GM19240 (cell line): ENCODE measurements around the gene KIAA0586.
"Not testable (repeated sequence)": the region's sequence is repeated elsewhere in the genome, so short reads cannot be mapped to it uniquely, and the experiment has no call there.

Experiments
- DNase-seq: peaks from one replicate; pipeline ENCODE4 v3.0.0; 2011; ENCODE audit warnings: low spot score; ENCODE audit not compliant: insufficient read length

Gene KIAA0586

GRCh38 chr14:58427281-58428117 lies at the start of gene KIAA0586, which contains the start of gene TIMM9:
Gene KIAA0586 (plus strand): TSS chr14:58427719. CDS start chr14:58428265, 546 bp downstream.
Gene TIMM9 (minus strand): TSS chr14:58427531. CDS start chr14:58411945, 15,586 bp downstream.
- peak; percentile 69 for DNase-seq

- no peak for DNase-seq
Observed at GRCh38 chr14:58390830-58391229, 36.7 kb upstream of the KIAA0586 start.

GRCh38 chr14:58395562-58395811 lies 32.0 kb upstream of the KIAA0586 start:
- no peak for DNase-seq

- peak; percentile 88 for DNase-seq
Observed at GRCh38 chr14:58395812-58396788, 31.4 kb upstream of the KIAA0586 start, which contains the start of gene TOMM20L. Gene TOMM20L (plus strand): TSS chr14:58395930. CDS start chr14:58395958, 28 bp downstream.

GRCh38 chr14:58397156-58397555 lies 30.4 kb upstream of the KIAA0586 start:
- DNase-seq = no peak

- no peak for DNase-seq
Observed at GRCh38 chr14:58398495-58398894, 29.0 kb upstream of the KIAA0586 start.

GRCh38 chr14:58398895-58399294 lies 28.6 kb upstream of the KIAA0586 start:
- DNase-seq = no peak

GRCh38 chr14:58401587-58401986 lies 25.9 kb upstream of the KIAA0586 start:
- DNase-seq = no peak

- DNase-seq = no peak
Observed at GRCh38 chr14:58408681-58409215, 18.8 kb upstream of the KIAA0586 start.

- no peak for DNase-seq
Observed at GRCh38 chr14:58414845-58415244, 12.7 kb upstream of the KIAA0586 start.

- no peak for DNase-seq
Observed at GRCh38 chr14:58415636-58416547, 11.6 kb upstream of the KIAA0586 start.

- not testable (repeated sequence) for DNase-seq
Observed at GRCh38 chr14:58416934-58417333, 10.6 kb upstream of the KIAA0586 start.

- no peak for DNase-seq
Observed at GRCh38 chr14:58426670-58427280, 744 bp upstream of the KIAA0586 start.

GRCh38 chr14:58428118-58428683 lies 682 bp downstream of the KIAA0586 start:
- no peak for DNase-seq

GRCh38 chr14:58430156-58430555 lies 2.6 kb downstream of the KIAA0586 start:
- no peak for DNase-seq

- DNase-seq = no peak
Observed at GRCh38 chr14:58439476-58439875, 12.0 kb downstream of the KIAA0586 start.

- DNase-seq = no peak
Observed at GRCh38 chr14:58444627-58445026, 17.1 kb downstream of the KIAA0586 start.

GRCh38 chr14:58455593-58456265 lies 28.2 kb downstream of the KIAA0586 start:
- DNase-seq = no peak

- no peak for DNase-seq
Observed at GRCh38 chr14:58460772-58461171, 33.3 kb downstream of the KIAA0586 start.
